Ishikawa (cell line): ENCODE data around the gene BABAM2.

Experiments used
- CEBPB ChIP-seq: IDR thresholded peaks from 2 replicates; pipeline ENCODE4 v1.6.1; 2012
- CREB1 ChIP-seq: IDR thresholded peaks from 2 replicates; pipeline ENCODE4 v1.6.1; 2012; ENCODE audit warnings: low read depth
- EP300 ChIP-seq: IDR thresholded peaks from 2 replicates; pipeline ENCODE4 v1.6.1; 2012; ENCODE audit warnings: borderline replicate concordance
- RAD21 ChIP-seq: IDR thresholded peaks from 2 replicates; pipeline ENCODE4 v1.6.1; 2012; ENCODE audit warnings: low read depth
- REST ChIP-seq: IDR thresholded peaks from 2 replicates; pipeline ENCODE4 v1.6.1; 2012; ENCODE audit warnings: low read depth, mild to moderate bottlenecking
- TEAD4 ChIP-seq: IDR thresholded peaks from 2 replicates; pipeline ENCODE4 v1.6.1; 2012
- USF1 ChIP-seq: IDR thresholded peaks from 2 replicates; pipeline ENCODE4 v1.6.1; 2012
- YY1 ChIP-seq: IDR thresholded peaks from 2 replicates; pipeline ENCODE4 v1.6.1; 2012; ENCODE audit warnings: low read depth
- TF ChIP-seq, protein P1 (sequence below): IDR thresholded peaks from 2 replicates; pipeline ENCODE4 v1.6.1; 2012

DNA sequence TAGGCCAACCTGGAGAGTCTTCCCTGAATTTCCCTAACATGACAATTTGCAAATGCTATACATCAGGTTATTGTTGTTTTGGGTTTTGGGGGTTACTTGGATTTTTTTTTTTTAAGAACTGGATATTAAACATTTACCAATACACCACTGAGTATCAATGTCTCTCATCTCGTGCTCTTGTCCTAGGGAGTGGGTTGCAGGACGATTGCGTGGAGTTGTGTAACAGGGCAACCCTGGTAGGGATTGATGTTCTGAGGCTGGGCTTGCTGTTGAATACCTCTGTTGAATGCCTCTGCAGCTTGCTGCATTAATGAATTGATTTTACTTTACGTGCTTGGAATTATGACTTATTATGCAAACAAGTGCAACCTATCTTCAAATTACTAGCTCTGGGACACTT is 483.3 kb downstream of the BABAM2 start:
- TF ChIP-seq CREB1: no peak
- TF ChIP-seq, protein P1, sequence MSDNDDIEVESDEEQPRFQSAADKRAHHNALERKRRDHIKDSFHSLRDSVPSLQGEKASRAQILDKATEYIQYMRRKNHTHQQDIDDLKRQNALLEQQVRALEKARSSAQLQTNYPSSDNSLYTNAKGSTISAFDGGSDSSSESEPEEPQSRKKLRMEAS: no peak
- TF ChIP-seq YY1: no peak
- no peak for TF ChIP-seq TEAD4
- no peak for TF ChIP-seq USF1
- no peak for TF ChIP-seq REST
- TF ChIP-seq RAD21: no peak
- no peak for TF ChIP-seq EP300
- no peak for TF ChIP-seq CEBPB
